Neuron (in vitro differentiated cells): ENCODE results near the gene PSMD11.

ENCODE experiments used
- H2AFZ ChIP-seq: one replicate; pipeline ENCODE4 v1.6.1; 2013; ENCODE audit warnings: low read depth, mild to moderate bottlenecking, inconsistent platforms, low read length, moderate library complexity
- H3K27me3 ChIP-seq: one replicate; pipeline ENCODE4 v1.6.1; 2013; ENCODE audit warnings: low read length; ENCODE audit not compliant: insufficient read depth
- H3K36me3 ChIP-seq: one replicate; pipeline ENCODE4 v1.6.1; 2013; ENCODE audit warnings: low read length; ENCODE audit not compliant: insufficient read depth
- H3K4me1 ChIP-seq: one replicate; pipeline ENCODE4 v1.6.1; 2013; ENCODE audit warnings: low read length; ENCODE audit not compliant: insufficient read depth
- H3K4me3 ChIP-seq: 2 replicates; pipeline ENCODE4 v1.5.1; 2013; ENCODE audit warnings: mild to moderate bottlenecking, low read length, moderate library complexity
- H3K9me3 ChIP-seq: one replicate; pipeline ENCODE4 v1.6.1; 2013; ENCODE audit warnings: low read length

The PSMD11 gene

GRCh38 chr17:32495359-32496231, 51.3 kb downstream of the PSMD11 start:
- no peaks in the 10 kb centered on the region for H3K9me3 ChIP-seq
- no peak overlapping the region for H3K4me3 ChIP-seq
- no peak overlapping the region for H2AFZ ChIP-seq
- H3K4me1 ChIP-seq = peaks cover 3% of the 10 kb centered on the region
- peaks cover 2% of the 10 kb centered on the region for H3K36me3 ChIP-seq
- no peaks in the 10 kb centered on the region for H3K27me3 ChIP-seq

DNA sequence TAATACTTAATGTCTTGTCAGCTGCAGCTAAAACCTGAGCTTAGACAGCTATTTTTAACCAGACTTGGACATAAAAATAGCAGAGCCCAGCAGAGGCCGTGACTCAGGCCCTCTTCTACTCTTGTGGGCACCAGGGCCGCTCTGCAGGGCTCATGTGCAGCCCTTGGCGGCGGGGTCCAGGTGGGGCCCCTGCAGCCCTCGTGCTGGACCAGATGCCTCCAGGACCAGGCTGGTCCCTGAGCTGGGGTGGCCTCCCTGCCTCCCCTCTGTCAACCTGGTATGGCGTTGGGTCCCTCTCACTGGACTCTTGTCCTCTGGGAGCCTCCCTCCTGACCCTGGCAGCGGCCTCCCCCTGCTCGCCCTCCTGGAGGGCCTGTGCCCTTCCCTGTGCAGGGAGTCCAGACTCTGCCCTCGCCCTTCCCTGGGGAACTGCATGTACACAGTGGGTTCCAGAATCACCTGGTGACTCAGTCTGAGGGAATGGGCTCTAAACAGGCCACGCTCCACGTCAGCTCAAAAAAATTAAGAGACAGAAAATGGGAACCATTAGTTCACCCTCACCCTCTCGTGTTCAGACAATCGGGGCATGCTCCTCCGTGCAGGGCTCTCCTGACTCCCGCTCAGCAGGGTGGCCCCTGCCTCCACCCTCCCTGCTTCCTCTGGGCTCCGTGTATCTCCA, 52.2 kb downstream of the PSMD11 start:
- Histone ChIP-seq H3K36me3 (no peaks in the 10 kb centered on the region), H2AFZ (no peak overlapping the region), H3K9me3 (no peaks in the 10 kb centered on the region), H3K4me3 (no peak overlapping the region), H3K4me1 (no peaks in the 10 kb centered on the region), H3K27me3 (no peaks in the 10 kb centered on the region)

GRCh38 chr17:32497431-32498205, 53.3 kb downstream of the PSMD11 start:
- Histone ChIP-seq H3K4me1 (no peaks in the 10 kb centered on the region), H3K27me3 (no peaks in the 10 kb centered on the region), H3K4me3 (no peak overlapping the region), H3K36me3 (no peaks in the 10 kb centered on the region), H2AFZ (no peak overlapping the region), H3K9me3 (peaks cover 3% of the 10 kb centered on the region)

DNA sequence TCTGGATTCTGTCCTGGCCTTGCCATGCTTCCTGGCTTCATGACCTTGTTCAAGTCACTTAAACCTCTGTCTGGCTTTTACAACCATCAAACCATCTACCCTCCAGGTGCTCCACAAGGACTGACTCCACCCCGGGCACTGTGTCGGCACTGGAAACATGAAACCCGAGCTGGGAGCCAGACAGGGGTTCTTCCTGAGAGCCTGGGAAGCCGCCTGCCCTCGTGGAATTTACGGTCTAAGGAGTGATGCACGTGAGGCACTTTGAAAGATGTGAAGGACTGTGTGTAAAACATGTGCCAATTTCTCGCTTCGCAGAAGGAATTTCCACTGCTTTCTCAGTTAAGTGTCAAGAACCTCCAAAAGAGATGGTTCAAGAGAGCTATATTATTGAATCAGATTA, 54.1 kb downstream of the PSMD11 start:
- Histone ChIP-seq H3K4me3 (no peak overlapping the region), H3K4me1 (no peaks in the 10 kb centered on the region), H3K9me3 (peaks cover 3% of the 10 kb centered on the region), H2AFZ (no peak overlapping the region), H3K36me3 (no peaks in the 10 kb centered on the region), H3K27me3 (no peaks in the 10 kb centered on the region)

- H3K4me3 ChIP-seq = no peak overlapping the region
- peaks cover 3% of the 10 kb centered on the region for H3K9me3 ChIP-seq
- no peak overlapping the region for H2AFZ ChIP-seq
- H3K36me3 ChIP-seq = no peaks in the 10 kb centered on the region
- peaks cover 10% of the 10 kb centered on the region for H3K4me1 ChIP-seq
- H3K27me3 ChIP-seq = no peaks in the 10 kb centered on the region
These were observed 57.7 kb downstream of the PSMD11 start for GRCh38 chr17:32502013-32502412.

- no peak overlapping the region for H2AFZ ChIP-seq
- peaks cover 10% of the 10 kb centered on the region for H3K4me1 ChIP-seq
- H3K27me3 ChIP-seq = no peaks in the 10 kb centered on the region
- H3K36me3 ChIP-seq = no peaks in the 10 kb centered on the region
- peaks cover 3% of the 10 kb centered on the region for H3K9me3 ChIP-seq
- H3K4me3 ChIP-seq = no peak overlapping the region
These were observed 58.4 kb downstream of the PSMD11 start for GRCh38 chr17:32502710-32503109.

- H3K27me3 ChIP-seq = no peaks in the 10 kb centered on the region
- H3K9me3 ChIP-seq = peaks cover 3% of the 10 kb centered on the region
- H3K36me3 ChIP-seq = no peaks in the 10 kb centered on the region
- H2AFZ ChIP-seq = no peak overlapping the region
- peaks cover 10% of the 10 kb centered on the region for H3K4me1 ChIP-seq
- H3K4me3 ChIP-seq = no peak overlapping the region
These were observed 59.2 kb downstream of the PSMD11 start for GRCh38 chr17:32503251-32504165.

GRCh38 chr17:32504166-32504990, 60.1 kb downstream of the PSMD11 start:
- Histone ChIP-seq H3K36me3 (no peaks in the 10 kb centered on the region), H3K4me1 (peaks cover 10% of the 10 kb centered on the region), H3K27me3 (no peaks in the 10 kb centered on the region), H2AFZ (no peak overlapping the region), H3K9me3 (peaks cover 3% of the 10 kb centered on the region), H3K4me3 (no peak overlapping the region)

GRCh38 chr17:32508926-32509325, 64.6 kb downstream of the PSMD11 start:
- Histone ChIP-seq H3K4me1 (peaks cover 14% of the 10 kb centered on the region), H3K4me3 (no peak overlapping the region), H3K27me3 (no peaks in the 10 kb centered on the region), H2AFZ (no peak overlapping the region), H3K36me3 (no peaks in the 10 kb centered on the region), H3K9me3 (no peaks in the 10 kb centered on the region)

- no peaks in the 10 kb centered on the region for H3K36me3 ChIP-seq
- peaks cover 7% of the 10 kb centered on the region for H3K4me1 ChIP-seq
- H3K4me3 ChIP-seq = no peak overlapping the region
- H3K9me3 ChIP-seq = no peaks in the 10 kb centered on the region
- H3K27me3 ChIP-seq = no peaks in the 10 kb centered on the region
- no peak overlapping the region for H2AFZ ChIP-seq
These were observed 66.2 kb downstream of the PSMD11 start for GRCh38 chr17:32510466-32510865.

GRCh38 chr17:32512328-32512727, 68.0 kb downstream of the PSMD11 start:
- no peaks in the 10 kb centered on the region for H3K27me3 ChIP-seq
- no peaks in the 10 kb centered on the region for H3K36me3 ChIP-seq
- H3K9me3 ChIP-seq = no peaks in the 10 kb centered on the region
- H3K4me1 ChIP-seq = peaks cover 16% of the 10 kb centered on the region
- H2AFZ ChIP-seq = no peak overlapping the region
- H3K4me3 ChIP-seq = no peak overlapping the region

GRCh38 chr17:32513579-32513978, 69.3 kb downstream of the PSMD11 start:
- Histone ChIP-seq H2AFZ (no peak overlapping the region), H3K36me3 (no peaks in the 10 kb centered on the region), H3K27me3 (no peaks in the 10 kb centered on the region), H3K4me1 (peaks cover 25% of the 10 kb centered on the region), H3K9me3 (no peaks in the 10 kb centered on the region), H3K4me3 (no peak overlapping the region)
